ENCODE measurements around the gene NFKBIL1.
"Not testable (repeated sequence)": the region's sequence is repeated elsewhere in the genome, so short reads cannot be mapped to it uniquely, and the experiment has no call there.

DNA sequence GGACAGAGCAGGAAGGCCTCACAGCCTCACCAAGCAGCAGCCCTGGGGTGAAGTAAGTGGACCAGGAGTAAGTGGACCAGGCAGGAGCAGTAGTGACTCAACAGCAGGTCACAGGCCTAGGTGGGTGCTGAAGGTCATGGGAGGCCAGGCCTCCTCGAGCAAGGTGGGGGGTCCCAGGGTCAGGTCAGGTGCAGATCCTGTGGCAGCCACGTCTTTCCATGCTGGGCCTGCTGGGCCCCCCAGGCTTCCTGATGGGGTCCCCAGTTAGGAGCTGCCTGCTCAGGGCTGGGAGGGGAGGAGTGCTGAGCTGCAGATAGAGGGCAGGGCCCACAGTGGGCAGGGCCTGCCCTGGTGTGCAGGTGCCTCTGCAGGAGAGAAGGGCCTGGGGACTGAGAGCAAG, 38.4 kb upstream of the NFKBIL1 start:
- TF ChIP-seq, protein P1, sequence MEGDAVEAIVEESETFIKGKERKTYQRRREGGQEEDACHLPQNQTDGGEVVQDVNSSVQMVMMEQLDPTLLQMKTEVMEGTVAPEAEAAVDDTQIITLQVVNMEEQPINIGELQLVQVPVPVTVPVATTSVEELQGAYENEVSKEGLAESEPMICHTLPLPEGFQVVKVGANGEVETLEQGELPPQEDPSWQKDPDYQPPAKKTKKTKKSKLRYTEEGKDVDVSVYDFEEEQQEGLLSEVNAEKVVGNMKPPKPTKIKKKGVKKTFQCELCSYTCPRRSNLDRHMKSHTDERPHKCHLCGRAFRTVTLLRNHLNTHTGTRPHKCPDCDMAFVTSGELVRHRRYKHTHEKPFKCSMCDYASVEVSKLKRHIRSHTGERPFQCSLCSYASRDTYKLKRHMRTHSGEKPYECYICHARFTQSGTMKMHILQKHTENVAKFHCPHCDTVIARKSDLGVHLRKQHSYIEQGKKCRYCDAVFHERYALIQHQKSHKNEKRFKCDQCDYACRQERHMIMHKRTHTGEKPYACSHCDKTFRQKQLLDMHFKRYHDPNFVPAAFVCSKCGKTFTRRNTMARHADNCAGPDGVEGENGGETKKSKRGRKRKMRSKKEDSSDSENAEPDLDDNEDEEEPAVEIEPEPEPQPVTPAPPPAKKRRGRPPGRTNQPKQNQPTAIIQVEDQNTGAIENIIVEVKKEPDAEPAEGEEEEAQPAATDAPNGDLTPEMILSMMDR (IDR thresholded peaks at IDR 0.05; ENCODE audit: insufficient read depth, low read length), result not testable (repeated sequence)
- TF ChIP-seq, protein P2, sequence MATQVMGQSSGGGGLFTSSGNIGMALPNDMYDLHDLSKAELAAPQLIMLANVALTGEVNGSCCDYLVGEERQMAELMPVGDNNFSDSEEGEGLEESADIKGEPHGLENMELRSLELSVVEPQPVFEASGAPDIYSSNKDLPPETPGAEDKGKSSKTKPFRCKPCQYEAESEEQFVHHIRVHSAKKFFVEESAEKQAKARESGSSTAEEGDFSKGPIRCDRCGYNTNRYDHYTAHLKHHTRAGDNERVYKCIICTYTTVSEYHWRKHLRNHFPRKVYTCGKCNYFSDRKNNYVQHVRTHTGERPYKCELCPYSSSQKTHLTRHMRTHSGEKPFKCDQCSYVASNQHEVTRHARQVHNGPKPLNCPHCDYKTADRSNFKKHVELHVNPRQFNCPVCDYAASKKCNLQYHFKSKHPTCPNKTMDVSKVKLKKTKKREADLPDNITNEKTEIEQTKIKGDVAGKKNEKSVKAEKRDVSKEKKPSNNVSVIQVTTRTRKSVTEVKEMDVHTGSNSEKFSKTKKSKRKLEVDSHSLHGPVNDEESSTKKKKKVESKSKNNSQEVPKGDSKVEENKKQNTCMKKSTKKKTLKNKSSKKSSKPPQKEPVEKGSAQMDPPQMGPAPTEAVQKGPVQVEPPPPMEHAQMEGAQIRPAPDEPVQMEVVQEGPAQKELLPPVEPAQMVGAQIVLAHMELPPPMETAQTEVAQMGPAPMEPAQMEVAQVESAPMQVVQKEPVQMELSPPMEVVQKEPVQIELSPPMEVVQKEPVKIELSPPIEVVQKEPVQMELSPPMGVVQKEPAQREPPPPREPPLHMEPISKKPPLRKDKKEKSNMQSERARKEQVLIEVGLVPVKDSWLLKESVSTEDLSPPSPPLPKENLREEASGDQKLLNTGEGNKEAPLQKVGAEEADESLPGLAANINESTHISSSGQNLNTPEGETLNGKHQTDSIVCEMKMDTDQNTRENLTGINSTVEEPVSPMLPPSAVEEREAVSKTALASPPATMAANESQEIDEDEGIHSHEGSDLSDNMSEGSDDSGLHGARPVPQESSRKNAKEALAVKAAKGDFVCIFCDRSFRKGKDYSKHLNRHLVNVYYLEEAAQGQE (IDR thresholded peaks at IDR 0.05; ENCODE audit: insufficient replicate concordance, low read depth), result not testable (repeated sequence)
- not testable (repeated sequence) for TF ChIP-seq GABPA, POLR2AphosphoS5 (IDR thresholded peaks at IDR 0.05; ENCODE audit: low read depth)
